COLO829 (cell line): ENCODE measurements around the gene ADAM19.

Source experiments
- DNase-seq: peaks from one replicate; pipeline ENCODE4 v3.0.0; 2012; ENCODE audit warnings: low spot score

Gene ADAM19

DNA sequence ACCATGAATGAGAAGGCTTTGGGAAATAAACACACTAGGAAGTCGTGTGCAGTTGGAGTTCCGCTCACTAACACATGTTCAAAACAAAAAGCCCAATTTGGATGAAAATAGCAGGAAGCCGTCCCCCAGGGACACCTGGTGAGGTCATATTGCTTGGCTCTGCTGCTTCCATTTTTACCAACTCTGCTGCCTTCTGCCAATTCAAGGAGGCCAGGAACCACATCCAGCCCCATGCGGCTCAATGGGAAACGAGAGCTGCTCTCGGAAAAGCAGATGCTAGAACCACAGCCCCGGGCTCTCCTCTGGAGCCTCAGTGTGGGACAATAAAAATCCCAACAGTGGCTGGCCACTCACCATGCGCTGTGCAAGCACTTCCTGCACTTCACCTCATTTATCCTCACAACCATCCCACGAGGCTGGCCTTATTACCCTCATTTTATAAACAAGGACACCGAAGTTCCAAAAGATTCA, 13.4 kb downstream of the ADAM19 start:
- no peak for DNase-seq

- no peak for DNase-seq
Measured at GRCh38 chr5:157561110-157561509, 14.5 kb downstream of the ADAM19 start.

- no peak for DNase-seq
Measured at GRCh38 chr5:157559301-157559700, 16.3 kb downstream of the ADAM19 start.

GRCh38 chr5:157558681-157559080, 16.9 kb downstream of the ADAM19 start:
- no peak for DNase-seq

- DNase-seq = peak; percentile 26
Measured at GRCh38 chr5:157558041-157558595, 17.5 kb downstream of the ADAM19 start.

GRCh38 chr5:157556615-157557418, 18.8 kb downstream of the ADAM19 start:
- no peak for DNase-seq

- DNase-seq = no peak
Measured at GRCh38 chr5:157555037-157555640, 20.4 kb downstream of the ADAM19 start.

- DNase-seq = no peak
Measured at GRCh38 chr5:157554179-157555036, 21.2 kb downstream of the ADAM19 start.

- no peak for DNase-seq
Measured at GRCh38 chr5:157552650-157553049, 22.9 kb downstream of the ADAM19 start.

GRCh38 chr5:157550663-157551062, 24.9 kb downstream of the ADAM19 start:
- no peak for DNase-seq

DNA sequence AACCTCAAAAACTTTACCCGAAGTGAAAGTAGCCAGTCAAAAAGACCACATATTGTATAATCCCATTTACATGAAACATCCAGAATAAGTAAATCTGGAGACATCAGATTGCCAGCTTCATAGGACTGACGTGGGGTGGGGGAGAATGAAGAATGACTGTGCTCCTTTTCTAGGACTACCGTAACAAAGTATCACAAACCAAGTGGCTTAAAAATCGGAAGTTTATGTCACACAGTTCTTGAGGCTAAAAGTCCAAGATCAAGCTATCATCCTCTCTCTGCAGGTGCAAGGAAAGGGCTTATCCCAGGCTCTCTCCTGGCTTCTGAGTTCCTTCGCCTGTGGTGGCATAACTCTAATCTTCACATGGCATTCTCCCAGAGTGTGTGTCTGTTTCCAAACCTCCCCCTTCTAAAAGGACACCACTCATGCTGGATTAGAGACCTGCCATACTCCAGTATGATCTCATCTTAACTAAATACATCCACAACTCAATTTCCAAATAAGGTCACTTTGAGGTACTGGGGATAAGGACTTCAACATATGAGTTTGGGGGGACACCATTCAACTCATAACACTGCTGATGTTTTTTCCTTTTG, 25.5 kb downstream of the ADAM19 start:
- no peak for DNase-seq

- DNase-seq = no peak
Measured at GRCh38 chr5:157549283-157549629, 26.3 kb downstream of the ADAM19 start.

DNA sequence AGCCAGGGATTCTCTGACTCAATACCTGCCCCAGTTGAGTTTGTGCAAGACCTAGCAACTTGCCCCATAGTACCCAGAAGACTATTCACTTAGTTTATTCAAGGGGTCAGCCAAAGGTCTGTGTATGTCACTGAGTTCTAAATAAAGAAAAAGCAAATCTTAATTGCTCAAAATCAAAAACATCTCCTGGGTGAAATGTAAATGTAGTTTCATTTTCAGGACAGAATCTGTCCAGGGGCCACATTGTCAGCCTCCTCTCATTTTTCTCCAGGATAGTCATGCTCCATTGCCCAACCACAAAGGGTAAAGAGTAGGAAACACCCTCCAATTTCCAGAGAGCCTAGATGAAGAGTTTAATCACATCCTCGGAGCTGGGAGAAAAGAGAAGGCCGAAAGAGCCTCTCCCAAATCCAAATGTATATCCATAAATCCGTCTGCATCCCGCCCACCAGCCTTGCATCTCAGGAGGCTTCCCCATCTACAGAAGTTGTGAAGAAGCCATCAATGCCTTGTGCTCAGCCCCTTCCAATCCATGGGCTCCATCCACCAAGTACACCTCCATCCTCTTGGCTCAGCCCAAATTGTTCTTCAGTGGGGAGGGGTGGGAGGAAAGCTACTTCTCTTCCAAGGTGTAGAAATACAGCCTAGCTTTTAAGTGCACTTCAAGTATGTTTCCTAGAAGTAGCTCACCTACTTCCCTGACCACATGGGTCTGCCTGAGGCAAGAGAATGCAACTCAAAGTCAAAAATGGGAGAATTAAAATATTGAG, 26.9 kb downstream of the ADAM19 start:
- no peak for DNase-seq

DNA sequence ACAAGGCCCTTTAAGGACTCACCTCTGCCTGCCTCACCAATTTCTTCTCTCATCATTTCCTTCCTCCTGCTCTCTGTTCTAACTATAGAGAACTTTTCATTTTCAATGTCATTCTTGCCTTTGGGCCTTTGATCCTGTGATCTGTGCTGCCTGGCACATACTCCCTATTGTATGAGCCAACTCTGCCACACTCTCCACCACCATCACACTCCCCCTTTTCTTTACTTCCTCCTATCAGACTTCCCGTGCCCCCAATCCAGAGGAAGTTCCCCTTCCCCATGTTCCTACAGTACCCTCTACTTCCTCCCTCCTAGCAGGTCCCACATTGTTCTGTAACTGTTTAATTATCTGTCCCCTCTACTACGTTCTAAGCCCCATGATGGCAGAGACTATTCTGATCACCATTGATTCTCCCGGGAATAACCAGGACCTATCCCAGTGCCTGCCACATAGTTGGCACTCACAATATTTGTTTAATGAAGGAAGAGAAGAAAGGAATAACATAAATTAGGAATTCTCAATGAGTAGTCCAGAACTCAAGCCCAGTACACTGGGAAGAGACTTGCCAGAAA, 27.5 kb downstream of the ADAM19 start:
- no peak for DNase-seq

GRCh38 chr5:157546456-157547100, 29.0 kb downstream of the ADAM19 start:
- DNase-seq = peak; percentile 24

DNA sequence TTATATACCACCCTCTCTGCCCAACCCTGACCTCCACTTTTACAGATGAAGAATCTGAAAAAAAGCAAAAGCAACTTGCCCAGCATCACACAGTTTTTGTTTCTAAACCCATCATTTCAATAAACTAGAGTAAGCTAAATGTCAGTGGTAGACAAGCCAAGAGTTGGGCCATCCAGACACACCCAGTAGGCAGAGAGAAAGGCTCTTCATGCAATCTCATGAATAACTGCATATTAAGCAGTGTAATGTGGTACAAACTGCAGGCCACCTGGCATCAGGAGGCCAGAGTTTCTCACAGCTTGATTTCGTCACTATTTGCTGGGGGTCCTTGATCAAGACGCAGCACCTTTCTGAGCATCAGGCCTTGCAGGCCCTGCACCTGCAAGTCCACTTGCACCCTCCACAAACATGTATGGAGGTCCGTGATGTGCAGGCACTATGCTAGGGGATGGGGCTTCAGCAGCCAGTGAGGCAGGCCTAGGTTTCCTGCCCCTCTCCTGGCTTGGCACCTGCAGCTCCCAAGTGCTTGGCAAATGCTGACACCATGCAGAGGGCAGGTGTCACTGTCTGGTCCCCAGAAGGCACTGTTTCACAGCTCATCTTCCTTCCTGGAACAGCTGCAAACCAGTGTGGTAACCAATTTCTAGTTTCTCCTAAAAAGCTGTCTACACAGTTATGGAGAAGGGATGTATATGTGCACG, 29.8 kb downstream of the ADAM19 start:
- DNase-seq = no peak

- DNase-seq = no peak
Measured at GRCh38 chr5:157544623-157544989, 31.0 kb downstream of the ADAM19 start.

DNA sequence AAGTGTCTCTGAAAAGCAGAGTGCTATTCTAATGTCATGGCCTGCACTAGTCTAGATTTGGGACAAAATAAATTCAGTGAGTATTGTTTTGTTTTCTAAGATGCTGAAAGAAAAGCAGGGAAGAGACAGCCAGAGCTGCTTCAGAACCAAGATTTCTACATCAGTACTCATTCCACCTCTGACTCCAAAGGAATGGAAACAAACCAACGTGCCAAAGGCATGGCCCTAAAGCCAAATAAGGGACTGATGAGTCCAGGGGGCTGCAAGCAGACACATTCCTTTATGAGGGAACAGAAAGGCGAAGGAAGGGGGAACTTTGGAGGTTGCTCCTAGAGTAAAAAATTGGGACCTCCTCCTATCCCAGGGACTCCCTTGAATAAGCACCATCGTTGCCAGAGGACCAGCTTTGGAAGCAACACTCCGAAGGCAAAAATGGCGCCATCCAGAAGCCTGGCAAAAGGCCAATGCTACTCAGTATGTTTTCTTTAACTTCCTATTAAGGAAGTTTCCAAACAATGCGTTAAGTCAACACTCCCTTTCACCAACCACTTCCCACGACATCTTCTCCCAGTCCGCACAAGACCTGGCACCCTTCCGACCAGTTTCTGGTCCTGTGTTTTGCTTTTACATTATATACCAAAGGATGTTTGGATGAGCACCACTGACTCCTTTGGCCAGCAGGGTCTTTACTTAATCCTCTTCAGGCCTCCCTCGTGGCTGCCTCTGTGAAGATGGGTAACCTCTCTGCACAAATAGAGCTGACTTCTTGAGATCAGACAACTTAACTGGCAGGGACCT, 31.6 kb downstream of the ADAM19 start:
- DNase-seq = no peak
